Measurements from ENCODE around the gene SORCS1. TPM values are rescaled to one million over a fixed set of nuclear protein-coding genes. Genes with fewer than 3 reads are reported as not detected.

SORCS1 gene
- total and polyA plus RNA-seq, 2 of the 13 experiments (the other 11 are each of a cell fraction or from before 2014, with no cell fraction given) = not detected

- TF ChIP-seq, protein P1, sequence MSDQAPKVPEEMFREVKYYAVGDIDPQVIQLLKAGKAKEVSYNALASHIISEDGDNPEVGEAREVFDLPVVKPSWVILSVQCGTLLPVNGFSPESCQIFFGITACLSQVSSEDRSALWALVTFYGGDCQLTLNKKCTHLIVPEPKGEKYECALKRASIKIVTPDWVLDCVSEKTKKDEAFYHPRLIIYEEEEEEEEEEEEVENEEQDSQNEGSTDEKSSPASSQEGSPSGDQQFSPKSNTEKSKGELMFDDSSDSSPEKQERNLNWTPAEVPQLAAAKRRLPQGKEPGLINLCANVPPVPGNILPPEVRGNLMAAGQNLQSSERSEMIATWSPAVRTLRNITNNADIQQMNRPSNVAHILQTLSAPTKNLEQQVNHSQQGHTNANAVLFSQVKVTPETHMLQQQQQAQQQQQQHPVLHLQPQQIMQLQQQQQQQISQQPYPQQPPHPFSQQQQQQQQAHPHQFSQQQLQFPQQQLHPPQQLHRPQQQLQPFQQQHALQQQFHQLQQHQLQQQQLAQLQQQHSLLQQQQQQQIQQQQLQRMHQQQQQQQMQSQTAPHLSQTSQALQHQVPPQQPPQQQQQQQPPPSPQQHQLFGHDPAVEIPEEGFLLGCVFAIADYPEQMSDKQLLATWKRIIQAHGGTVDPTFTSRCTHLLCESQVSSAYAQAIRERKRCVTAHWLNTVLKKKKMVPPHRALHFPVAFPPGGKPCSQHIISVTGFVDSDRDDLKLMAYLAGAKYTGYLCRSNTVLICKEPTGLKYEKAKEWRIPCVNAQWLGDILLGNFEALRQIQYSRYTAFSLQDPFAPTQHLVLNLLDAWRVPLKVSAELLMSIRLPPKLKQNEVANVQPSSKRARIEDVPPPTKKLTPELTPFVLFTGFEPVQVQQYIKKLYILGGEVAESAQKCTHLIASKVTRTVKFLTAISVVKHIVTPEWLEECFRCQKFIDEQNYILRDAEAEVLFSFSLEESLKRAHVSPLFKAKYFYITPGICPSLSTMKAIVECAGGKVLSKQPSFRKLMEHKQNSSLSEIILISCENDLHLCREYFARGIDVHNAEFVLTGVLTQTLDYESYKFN (CRISPR knock-in tag; conservative IDR thresholded peaks at IDR 0.05) = no peak
- no peak for TF ChIP-seq ZNF672 (CRISPR knock-in tag; IDR thresholded peaks at IDR 0.05)
- no peak for TF ChIP-seq ZNF205 (CRISPR knock-in tag; IDR thresholded peaks at IDR 0.05)
- no peak for TF ChIP-seq MED1 (CRISPR knock-in tag; IDR thresholded peaks at IDR 0.05)
- TF ChIP-seq GATAD1 (CRISPR knock-in tag; IDR thresholded peaks at IDR 0.05) = no peak
- no peak for TF ChIP-seq SMARCC2 (IDR thresholded peaks at IDR 0.05)
These were observed 391.5 kb downstream of the SORCS1 start (continued) for GRCh38 chr10:106772957-106773356.

DNA sequence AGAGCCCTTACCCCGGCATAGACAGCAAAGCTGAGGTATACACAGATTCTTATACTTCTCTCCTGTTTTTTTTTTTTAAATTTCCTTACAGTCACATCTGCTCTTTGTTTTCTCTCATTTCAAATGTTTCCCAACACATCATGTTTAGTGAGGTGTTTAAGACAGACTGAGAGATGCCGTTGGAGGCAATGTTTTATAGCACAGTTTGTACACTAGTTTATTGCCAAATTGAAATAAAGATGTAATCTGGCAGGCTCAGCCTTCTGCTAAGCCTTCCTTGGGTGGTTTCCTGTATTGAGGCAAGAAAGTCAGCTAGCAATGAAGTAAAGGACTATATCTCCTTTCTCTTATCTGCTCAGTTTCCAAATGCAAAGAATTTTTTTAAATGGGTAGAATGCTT is 393.4 kb downstream of the SORCS1 start:
- CTCF ChIA-PET (ENCODE audit: low intra/inter-chr PET ratio, low total read pairs) = no interaction called here
- no peaks in the 10 kb centered on the region for H3K9me3 ChIP-seq (ENCODE audit: low read length)
- H3K9ac ChIP-seq (ENCODE audit: insufficient read depth, low read depth, low read length) = no peak overlapping the region
- no peak overlapping the region for H3K4me3 ChIP-seq (replicated peaks in 1 of 3; ENCODE audit: insufficient read depth in 1 of 3, low read depth in 2 of 3, low read length in 3 of 3)
- H3K36me3 ChIP-seq (replicated peaks in 1 of 2; ENCODE audit: control insufficient read depth in 1 of 2, insufficient read depth in 2 of 2, low read length in 2 of 2) = no peaks in the 10 kb centered on the region
- 2% methylated on average over 2 of the region's 2 CpGs for WGBS (ENCODE audit: low lambda C conversion rate)
- DNase-seq (ENCODE audit: low spot score) = no peak
- H2AFZ ChIP-seq (ENCODE audit: low read length) = no peak overlapping the region
- no peak overlapping the region for H3K27ac ChIP-seq (ENCODE audit: extremely low read length, insufficient read depth, low read length)
- TF ChIP-seq ZNF629 (CRISPR knock-in tag; conservative IDR thresholded peaks at IDR 0.05) = no peak
- no peak for TF ChIP-seq SETDB1 (CRISPR knock-in tag; IDR thresholded peaks at IDR 0.05; ENCODE audit: borderline replicate concordance)
- no peak for TF ChIP-seq ZNF383 (CRISPR knock-in tag; IDR thresholded peaks at IDR 0.05; ENCODE audit: borderline replicate concordance)
- TF ChIP-seq ZNF329 (CRISPR knock-in tag; IDR thresholded peaks at IDR 0.05; ENCODE audit: low read depth) = no peak
- no peak for TF ChIP-seq EP300 (IDR thresholded peaks at IDR 0.05; ENCODE audit: low read depth in 2 of 2, low read length in 2 of 2)
- TF ChIP-seq EP300 (CRISPR knock-in tag; IDR thresholded peaks at IDR 0.05; ENCODE audit: borderline replicate concordance) = no peak
- no peak for TF ChIP-seq ZNF782 (CRISPR knock-in tag; IDR thresholded peaks at IDR 0.05; ENCODE audit: borderline replicate concordance)
- TF ChIP-seq ZFY (CRISPR knock-in tag; IDR thresholded peaks at IDR 0.05) = no peak
- no peak for TF ChIP-seq ZSCAN29 (CRISPR knock-in tag; conservative IDR thresholded peaks at IDR 0.05)
- no peaks in the 10 kb centered on the region for H4K20me1 ChIP-seq (ENCODE audit: insufficient read depth, low read length)
- in situ Hi-C loops (cut with HindIII; ENCODE audit: extremely low pct_ligation_motif_present, low pct_unique_long_range_greater_than_20kb) = no loop called here
- ATAC-seq = no peak
- POLR2A ChIA-PET = no interaction called here
- no peaks in the 10 kb centered on the region for H3K79me2 ChIP-seq (ENCODE audit: insufficient read depth, low read length)
- intact Hi-C loops (cut with micrococcal nuclease; ENCODE audit: unreplicated experiment) = no loop called here
- no peaks in the 10 kb centered on the region for H3K27me3 ChIP-seq (ENCODE audit: control insufficient read depth in 1 of 2, insufficient read depth in 2 of 2, low read length in 2 of 2)
- no TSS peak for BruUV-seq (replicated peaks)
- FAIRE-seq = no peak
- H3K4me2 ChIP-seq (ENCODE audit: low read depth, low read length) = no peak overlapping the region
- no peaks in the 10 kb centered on the region for H3K4me1 ChIP-seq (ENCODE audit: insufficient read depth, low read length)

Measured in HepG2 (cell line).